ENCODE measurements around the gene ABLIM2. TPM values are rescaled to one million over a fixed set of nuclear protein-coding genes. Genes with fewer than 3 reads are reported as not detected.

The ABLIM2 gene
- total RNA-seq, 1 experiment from 2014 or later = 6.1 TPM

- no peak for ATAC-seq
- no TSS peak for BruUV-seq (replicated peaks)
- Histone ChIP-seq H3K4me1 (ENCODE audit: control insufficient read depth in 1 of 2, insufficient read depth in 2 of 2, low read length in 2 of 2) (peaks cover 7 to 9% of the 10 kb centered on the region in 2 experiments; a peak in 2 of 4 replicates), H4K20me1 (ENCODE audit: insufficient read depth) (no peaks in the 10 kb centered on the region), H3K27me3 (ENCODE audit: insufficient read depth, low read length) (no peaks in the 10 kb centered on the region), H3K4me2 (ENCODE audit: low read length) (no peak overlapping the region), H3K4me3 (replicated peaks in 1 of 2; ENCODE audit: low read depth in 1 of 2, low read length in 2 of 2) (no peak overlapping the region), H2AFZ (ENCODE audit: low read depth, low read length, poor library complexity, severe bottlenecking) (no peak overlapping the region), H3K27ac (ENCODE audit: low read depth, low read length) (no peak overlapping the region), H3K9me3 (ENCODE audit: control insufficient read depth in 1 of 2, insufficient read depth in 1 of 2, low read depth in 1 of 2, low read length in 2 of 2) (no peaks in the 10 kb centered on the region), H3K9me2 (ENCODE audit: insufficient read depth) (no peaks in the 10 kb centered on the region), H3K9ac (ENCODE audit: low read length) (no peak overlapping the region), H3K79me2 (ENCODE audit: insufficient read depth, low read length) (no peaks in the 10 kb centered on the region), H3K36me3 (ENCODE audit: control insufficient read depth in 1 of 2, insufficient read depth in 2 of 2, low read length in 2 of 2) (no peaks in the 10 kb centered on the region)
- ChIA-PET RAD21 (ENCODE audit: low non-redundant PET in 1 of 2, low total read pairs in 2 of 2, uncharacterized antibody in 2 of 2, unreplicated experiment in 2 of 2) (no interaction called here), POLR2A (no interaction called here), CTCF (no interaction called here)
- intact Hi-C loops (cut with micrococcal nuclease) = no loop called here
- DNase-seq (ENCODE audit: low read depth, low spot score) = no peak
- TF ChIP-seq CEBPB (IDR thresholded peaks at IDR 0.05; ENCODE audit: low read depth) = no peak
- TF ChIP-seq FOSL1 (IDR thresholded peaks at IDR 0.05; ENCODE audit: low read depth) = no peak
- no peak for TF ChIP-seq ATF3 (IDR thresholded peaks at IDR 0.05)
- TF ChIP-seq JUND (IDR thresholded peaks at IDR 0.05) = no peak
These were observed 56.6 kb downstream of the ABLIM2 start for GRCh38 chr4:8102076-8102355.

- CTCF ChIA-PET = no interaction called here
- peak; percentile 47 for ATAC-seq
These were observed 57.2 kb downstream of the ABLIM2 start for GRCh38 chr4:8101213-8102075.

More at GRCh38 chr4:8101213-8102075, 57.2 kb downstream of the ABLIM2 start:
- BruUV-seq (replicated peaks) = no TSS peak
- POLR2A ChIA-PET = no interaction called here
- Histone ChIP-seq H3K4me1 (ENCODE audit: control insufficient read depth in 1 of 2, insufficient read depth in 2 of 2, low read length in 2 of 2) (peaks cover 7 to 9% of the 10 kb centered on the region in 2 experiments; a peak in 2 of 4 replicates), H3K79me2 (ENCODE audit: insufficient read depth, low read length) (no peaks in the 10 kb centered on the region), H3K9me3 (ENCODE audit: control insufficient read depth in 1 of 2, insufficient read depth in 1 of 2, low read depth in 1 of 2, low read length in 2 of 2) (no peaks in the 10 kb centered on the region), H3K36me3 (ENCODE audit: control insufficient read depth in 1 of 2, insufficient read depth in 2 of 2, low read length in 2 of 2) (no peaks in the 10 kb centered on the region), H3K27ac (ENCODE audit: low read depth, low read length) (no peak overlapping the region), H3K4me3 (replicated peaks in 1 of 2; ENCODE audit: low read depth in 1 of 2, low read length in 2 of 2) (no peak overlapping the region), H3K4me2 (ENCODE audit: low read length) (no peak overlapping the region), H3K9me2 (ENCODE audit: insufficient read depth) (no peaks in the 10 kb centered on the region), H3K27me3 (ENCODE audit: insufficient read depth, low read length) (no peaks in the 10 kb centered on the region), H4K20me1 (ENCODE audit: insufficient read depth) (no peaks in the 10 kb centered on the region), H2AFZ (ENCODE audit: low read depth, low read length, poor library complexity, severe bottlenecking) (no peak overlapping the region), H3K9ac (ENCODE audit: low read length) (no peak overlapping the region)
- TF ChIP-seq TCF7L2 (IDR thresholded peaks at IDR 0.05; ENCODE audit: borderline replicate concordance, extremely low read depth, insufficient read depth, insufficient read length) = peak; percentile 86
- no peak for TF ChIP-seq ELF1 (IDR thresholded peaks at IDR 0.05; ENCODE audit: borderline replicate concordance, low read depth)
- TF ChIP-seq CEBPB (IDR thresholded peaks at IDR 0.05; ENCODE audit: low read depth) = no peak
- intact Hi-C loops (cut with micrococcal nuclease) = no loop called here
- RAD21 ChIA-PET (ENCODE audit: low non-redundant PET in 1 of 2, low total read pairs in 2 of 2, uncharacterized antibody in 2 of 2, unreplicated experiment in 2 of 2) = no interaction called here
- no peak for DNase-seq (ENCODE audit: low read depth, low spot score)
